GM13977 (cell line): ENCODE measurements around the gene STK11IP.
A peak's percentile ranks its signal among the peaks of the same experiment; 100 is the strongest.

Experiments
- DNase-seq: peaks from one replicate; pipeline ENCODE4 v3.0.0; 2012; ENCODE audit warnings: low spot score
- in situ Hi-C: fragments of 300-500 bp; cut with MboI; formaldehyde crosslinking; loops from one replicate; pipeline ENCODE4 v1.12.0; 2022; ENCODE audit warnings: low sequenced_read_pairs, low pct_unique_long_range_greater_than_20kb, mixed read lengths, inconsistent platforms; ENCODE audit not compliant: unreplicated experiment
- TF ChIP-seq, protein P1 (sequence below): IDR thresholded peaks from 2 replicates; pipeline ENCODE4 v1.5.1; 2012; ENCODE audit warnings: mild to moderate bottlenecking, control low read depth; ENCODE audit not compliant: insufficient read depth; ENCODE audit errors: extremely low read depth, missing control alignments

The STK11IP gene, protein sequence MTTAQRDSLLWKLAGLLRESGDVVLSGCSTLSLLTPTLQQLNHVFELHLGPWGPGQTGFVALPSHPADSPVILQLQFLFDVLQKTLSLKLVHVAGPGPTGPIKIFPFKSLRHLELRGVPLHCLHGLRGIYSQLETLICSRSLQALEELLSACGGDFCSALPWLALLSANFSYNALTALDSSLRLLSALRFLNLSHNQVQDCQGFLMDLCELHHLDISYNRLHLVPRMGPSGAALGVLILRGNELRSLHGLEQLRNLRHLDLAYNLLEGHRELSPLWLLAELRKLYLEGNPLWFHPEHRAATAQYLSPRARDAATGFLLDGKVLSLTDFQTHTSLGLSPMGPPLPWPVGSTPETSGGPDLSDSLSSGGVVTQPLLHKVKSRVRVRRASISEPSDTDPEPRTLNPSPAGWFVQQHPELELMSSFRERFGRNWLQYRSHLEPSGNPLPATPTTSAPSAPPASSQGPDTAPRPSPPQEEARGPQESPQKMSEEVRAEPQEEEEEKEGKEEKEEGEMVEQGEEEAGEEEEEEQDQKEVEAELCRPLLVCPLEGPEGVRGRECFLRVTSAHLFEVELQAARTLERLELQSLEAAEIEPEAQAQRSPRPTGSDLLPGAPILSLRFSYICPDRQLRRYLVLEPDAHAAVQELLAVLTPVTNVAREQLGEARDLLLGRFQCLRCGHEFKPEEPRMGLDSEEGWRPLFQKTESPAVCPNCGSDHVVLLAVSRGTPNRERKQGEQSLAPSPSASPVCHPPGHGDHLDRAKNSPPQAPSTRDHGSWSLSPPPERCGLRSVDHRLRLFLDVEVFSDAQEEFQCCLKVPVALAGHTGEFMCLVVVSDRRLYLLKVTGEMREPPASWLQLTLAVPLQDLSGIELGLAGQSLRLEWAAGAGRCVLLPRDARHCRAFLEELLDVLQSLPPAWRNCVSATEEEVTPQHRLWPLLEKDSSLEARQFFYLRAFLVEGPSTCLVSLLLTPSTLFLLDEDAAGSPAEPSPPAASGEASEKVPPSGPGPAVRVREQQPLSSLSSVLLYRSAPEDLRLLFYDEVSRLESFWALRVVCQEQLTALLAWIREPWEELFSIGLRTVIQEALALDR

DNA sequence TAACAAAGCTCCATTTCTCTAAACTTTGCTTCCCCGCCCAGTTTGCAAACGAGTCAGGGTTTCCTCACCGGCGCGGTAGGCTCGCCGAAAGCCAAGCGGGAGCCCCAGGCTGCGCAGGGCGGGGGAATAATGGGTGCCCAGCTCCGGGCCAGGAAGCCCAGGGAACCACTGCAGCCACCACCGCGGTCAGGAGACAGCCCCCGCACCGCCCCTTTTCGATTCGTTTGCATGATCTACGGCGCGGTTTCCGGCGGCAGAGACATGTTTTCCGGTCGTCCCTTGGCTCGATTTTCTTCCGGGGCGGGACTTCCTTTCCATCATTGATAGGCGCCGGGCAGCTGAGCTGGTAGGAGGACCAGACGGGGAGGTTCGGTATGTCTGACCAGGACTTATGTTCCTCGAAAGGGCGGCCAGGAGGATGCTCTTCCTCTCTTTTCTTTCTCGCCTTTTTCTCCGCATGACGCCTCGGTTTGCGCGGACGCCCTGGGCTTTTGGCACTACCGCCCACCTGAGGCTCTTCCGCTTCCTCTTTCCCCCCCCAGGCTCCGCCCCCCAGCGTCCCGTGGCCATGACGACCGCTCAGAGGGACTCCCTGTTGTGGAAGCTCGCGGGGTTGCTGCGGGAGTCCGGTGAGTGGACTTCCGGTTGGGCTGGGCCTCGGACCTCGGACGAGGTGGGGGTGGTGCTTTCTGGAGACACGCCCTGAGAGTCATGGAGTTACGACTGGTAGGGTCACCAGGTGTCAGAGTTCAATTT, at the start of gene STK11IP:
TSS of gene STK11IP (plus strand) at position 306 of the 756 bp plus-strand sequence. CDS start at position 569, 263 bp downstream.
- in situ Hi-C loops, result no loop called here
- TF ChIP-seq, protein P1, sequence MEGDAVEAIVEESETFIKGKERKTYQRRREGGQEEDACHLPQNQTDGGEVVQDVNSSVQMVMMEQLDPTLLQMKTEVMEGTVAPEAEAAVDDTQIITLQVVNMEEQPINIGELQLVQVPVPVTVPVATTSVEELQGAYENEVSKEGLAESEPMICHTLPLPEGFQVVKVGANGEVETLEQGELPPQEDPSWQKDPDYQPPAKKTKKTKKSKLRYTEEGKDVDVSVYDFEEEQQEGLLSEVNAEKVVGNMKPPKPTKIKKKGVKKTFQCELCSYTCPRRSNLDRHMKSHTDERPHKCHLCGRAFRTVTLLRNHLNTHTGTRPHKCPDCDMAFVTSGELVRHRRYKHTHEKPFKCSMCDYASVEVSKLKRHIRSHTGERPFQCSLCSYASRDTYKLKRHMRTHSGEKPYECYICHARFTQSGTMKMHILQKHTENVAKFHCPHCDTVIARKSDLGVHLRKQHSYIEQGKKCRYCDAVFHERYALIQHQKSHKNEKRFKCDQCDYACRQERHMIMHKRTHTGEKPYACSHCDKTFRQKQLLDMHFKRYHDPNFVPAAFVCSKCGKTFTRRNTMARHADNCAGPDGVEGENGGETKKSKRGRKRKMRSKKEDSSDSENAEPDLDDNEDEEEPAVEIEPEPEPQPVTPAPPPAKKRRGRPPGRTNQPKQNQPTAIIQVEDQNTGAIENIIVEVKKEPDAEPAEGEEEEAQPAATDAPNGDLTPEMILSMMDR, result no peak
- DNase-seq, result peak; percentile 94

DNA sequence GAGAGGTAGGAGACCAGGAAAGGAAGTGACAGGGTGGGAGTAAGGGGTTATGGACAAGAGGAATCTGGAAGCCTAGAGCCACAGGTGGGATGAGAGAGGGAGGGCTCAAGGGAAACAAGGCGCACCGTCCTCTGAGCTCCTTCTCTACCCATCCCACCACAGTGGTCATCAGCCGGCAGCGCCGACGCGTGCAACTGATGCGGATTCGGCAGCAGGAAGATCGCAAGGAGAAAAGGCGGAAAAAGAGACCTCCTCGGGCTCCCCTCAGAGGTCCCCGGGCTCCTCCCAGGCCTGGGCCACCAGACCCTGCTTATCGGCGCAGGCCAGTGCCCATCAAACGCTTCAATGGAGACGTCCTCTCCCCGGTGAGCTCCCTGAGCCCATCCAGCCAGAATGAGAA, 48.7 kb upstream of the STK11IP start:
- TF ChIP-seq, protein P1, result no peak
- in situ Hi-C loops, result no loop called here
- DNase-seq, result no peak

DNA sequence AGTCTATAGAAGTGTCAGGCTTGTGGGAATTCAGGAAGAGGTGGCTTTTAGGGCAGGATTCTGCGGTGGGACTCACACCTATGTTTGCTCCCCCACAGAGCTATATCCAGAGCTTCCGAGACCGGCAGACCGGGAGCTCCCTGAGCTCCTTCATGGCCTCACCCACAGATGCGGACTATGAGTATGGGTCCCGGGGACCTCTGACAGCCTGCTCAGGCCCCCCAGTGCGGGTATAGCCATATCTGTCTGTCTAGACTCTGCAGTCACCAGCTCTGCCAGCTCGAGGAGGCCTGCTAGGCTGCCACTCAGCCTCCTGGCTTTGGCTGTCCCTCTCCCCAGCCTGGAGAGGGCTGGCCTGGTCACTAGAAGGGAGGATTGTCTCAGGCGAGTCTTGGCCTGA, 48.0 kb upstream of the STK11IP start:
- TF ChIP-seq, protein P1, result no peak
- DNase-seq, result no peak
- in situ Hi-C loops, result no loop called here

DNA sequence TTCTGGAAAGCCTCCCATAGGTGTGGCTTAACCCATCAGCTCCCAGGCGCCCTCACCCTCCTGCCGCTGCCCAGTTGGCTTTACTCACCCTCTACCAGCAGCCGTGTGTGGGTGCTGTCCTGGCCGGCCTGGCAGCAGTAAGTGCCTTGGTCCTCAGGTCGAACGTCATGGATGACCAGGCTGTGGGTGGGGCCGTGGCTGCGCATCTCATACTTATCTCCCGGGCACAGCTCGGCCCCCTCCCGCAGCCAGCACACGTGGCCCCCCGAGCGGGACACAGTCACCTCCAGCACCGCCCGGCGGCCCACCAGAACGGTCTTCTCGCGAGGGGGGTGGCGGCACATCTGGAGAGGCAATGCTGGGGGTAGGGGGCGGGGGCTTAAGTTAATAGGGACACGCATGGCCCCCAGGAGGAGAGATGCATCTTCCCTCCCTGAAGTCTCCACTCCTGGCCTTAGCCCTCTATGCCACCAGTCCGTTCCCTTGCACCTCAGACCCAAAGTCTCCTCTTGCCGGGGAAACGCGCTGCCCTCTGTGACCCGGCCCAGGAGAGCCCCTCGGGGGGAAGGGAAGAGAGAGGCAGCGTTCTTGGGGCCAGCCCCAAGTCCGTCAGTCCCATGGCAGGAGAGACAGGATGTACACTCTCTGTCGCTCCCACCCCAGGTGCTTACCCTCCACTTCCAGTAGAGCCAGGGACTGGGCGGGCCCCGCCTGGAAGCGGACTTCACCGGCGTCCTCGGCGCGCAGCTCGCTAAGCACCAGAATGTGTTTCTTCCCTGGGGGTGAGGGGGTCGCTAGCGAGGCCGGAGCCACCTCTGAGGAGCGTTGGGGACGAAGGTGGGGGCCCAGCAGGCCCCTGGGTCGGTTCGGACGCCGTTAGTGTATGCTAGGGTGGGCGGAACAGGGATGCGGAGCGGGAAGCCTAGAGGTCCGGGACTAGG, 45.9 kb upstream of the STK11IP start:
- TF ChIP-seq, protein P1, result no peak
- no peak for DNase-seq
- in situ Hi-C loops, result no loop called here

DNA sequence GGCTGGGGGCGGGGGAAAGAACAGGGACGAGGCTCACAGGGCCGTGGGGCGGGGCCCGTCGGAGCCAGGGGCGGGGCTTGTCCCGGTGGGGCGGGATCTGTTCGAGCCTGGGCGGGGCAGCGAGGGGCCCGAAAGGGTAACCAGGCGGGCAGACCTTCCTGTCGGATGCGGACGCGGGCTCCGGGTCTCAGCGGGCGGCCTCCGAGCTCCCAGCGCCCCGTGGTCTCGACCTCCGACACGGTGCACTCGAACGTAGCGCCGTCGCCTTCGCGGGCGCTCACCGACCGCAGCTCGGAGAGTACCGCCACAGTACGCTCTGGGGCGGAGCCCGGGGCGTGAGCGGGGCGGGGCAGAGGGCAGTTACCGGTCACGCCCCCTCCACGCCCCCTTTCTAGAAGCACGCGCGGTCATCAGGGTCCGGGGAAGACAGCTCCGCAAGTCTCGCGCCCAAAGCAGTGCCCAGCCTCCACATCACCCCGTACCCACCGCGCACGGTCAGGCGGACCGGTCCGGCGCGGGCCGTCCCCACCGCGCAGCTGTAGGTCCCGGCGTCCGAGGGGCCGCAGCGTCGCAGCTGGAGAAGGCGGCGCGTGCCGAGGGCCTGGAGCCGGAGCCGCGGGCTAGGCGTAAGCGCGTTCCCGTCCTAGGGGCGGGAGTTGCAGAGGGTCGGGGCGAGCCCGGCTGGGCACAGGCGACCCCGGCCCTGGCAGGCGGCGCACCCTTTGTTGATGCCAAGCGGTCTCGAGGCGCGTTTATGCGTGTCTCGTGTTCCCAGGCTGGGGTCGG, 45.1 kb upstream of the STK11IP start:
- in situ Hi-C loops, result no loop called here
- peak; percentile 97 for DNase-seq
- TF ChIP-seq, protein P1, result no peak
